DND-41 (cell line): ENCODE data around the gene VEGFC.

ENCODE experiments used
- ATAC-seq: fragments of 200-7000 bp; cut with Tn5 transposase; 3 replicates; pipeline ENCODE4 v1.9.1; 2021; ENCODE audit warnings: low read depth; ENCODE audit not compliant: insufficient read depth
- DNase-seq: peaks from one replicate; pipeline ENCODE4 v3.0.0-alpha.2; 2020
- H2AFZ ChIP-seq: 2 replicates; pipeline ENCODE4 v1.6.0; 2012; ENCODE audit warnings: low read depth, low read length
- H3K27ac ChIP-seq: 2 replicates; pipeline ENCODE4 v1.5.1; 2012; ENCODE audit warnings: low read length, inconsistent platforms
- H3K27me3 ChIP-seq: fragments of 200-600 bp; sonication (generic); 2 replicates; pipeline ENCODE4 v1.6.0; 2012; ENCODE audit warnings: low read length, mild to moderate bottlenecking, inconsistent platforms; ENCODE audit not compliant: insufficient read depth, poor library complexity
- H3K36me3 ChIP-seq: 2 replicates; pipeline ENCODE4 v1.5.1; 2012; ENCODE audit warnings: low read length, inconsistent platforms; ENCODE audit not compliant: insufficient read depth
- H3K4me1 ChIP-seq: 2 replicates; pipeline ENCODE4 v1.5.1; 2012; ENCODE audit warnings: mild to moderate bottlenecking, low read length; ENCODE audit not compliant: insufficient read depth
- H3K4me2 ChIP-seq: 2 replicates; pipeline ENCODE4 v1.6.0; 2012; ENCODE audit warnings: mild to moderate bottlenecking, moderate library complexity, low read length, inconsistent platforms; ENCODE audit not compliant: insufficient read depth
- H3K4me3 ChIP-seq, 2 experiments: fragments of 200-600 bp in 1 of 2; shearing (Covaris generic) in 1 of 2; 2 replicates each; pipeline ENCODE4 v1.5.1; 2012 to 2016; ENCODE audit warnings: inconsistent platforms in 2 of 2, low read length in 2 of 2, mild to moderate bottlenecking in 2 of 2, low read depth in 1 of 2, moderate library complexity in 1 of 2
- H3K79me2 ChIP-seq: 2 replicates; pipeline ENCODE4 v1.6.0; 2012; ENCODE audit warnings: low read length, inconsistent platforms; ENCODE audit not compliant: insufficient read depth
- H3K9ac ChIP-seq: 2 replicates; pipeline ENCODE4 v1.6.0; 2012; ENCODE audit warnings: low read depth, mild to moderate bottlenecking, inconsistent platforms, low read length, moderate library complexity
- H3K9me3 ChIP-seq: 2 replicates; pipeline ENCODE4 v1.5.1; 2012; ENCODE audit warnings: low read length, moderate library complexity, mild to moderate bottlenecking, inconsistent platforms; ENCODE audit not compliant: insufficient read depth, severe bottlenecking
- H4K20me1 ChIP-seq: 2 replicates; pipeline ENCODE4 v1.6.0; 2012; ENCODE audit warnings: low read length; ENCODE audit not compliant: insufficient read depth
- CTCF ChIP-seq: IDR thresholded peaks from 2 replicates; pipeline ENCODE4 v1.5.1; 2012; ENCODE audit warnings: borderline replicate concordance, low read length, moderate library complexity, mild to moderate bottlenecking; ENCODE audit not compliant: poor library complexity, severe bottlenecking; ENCODE audit errors: extremely low read depth
- EZH2 ChIP-seq: IDR thresholded peaks from 3 replicates; pipeline ENCODE4 v1.6.1; 2012; ENCODE audit warnings: borderline replicate concordance, low read depth, mild to moderate bottlenecking, moderate library complexity, low read length, inconsistent platforms; ENCODE audit not compliant: severe bottlenecking

Gene VEGFC

GRCh38 chr4:176774852-176775251 is 17.9 kb downstream of the VEGFC start:
- Histone ChIP-seq H3K27me3 (no peaks in the 10 kb centered on the region), H3K4me2 (no peak overlapping the region), H3K79me2 (no peaks in the 10 kb centered on the region), H3K9ac (no peak overlapping the region), H3K27ac (no peak overlapping the region), H2AFZ (no peak overlapping the region), H3K36me3 (0 out of 2 replicates have a peak, but pooled peaks cover 4% of the 10 kb centered on the region), H3K4me3 (no peak overlapping the region), H4K20me1 (no peaks in the 10 kb centered on the region), H3K9me3 (no peaks in the 10 kb centered on the region), H3K4me1 (no peaks in the 10 kb centered on the region)
- DNase-seq = no peak
- TF ChIP-seq EZH2 = no peak
- no peak for TF ChIP-seq CTCF
- no peak for ATAC-seq

GRCh38 chr4:176769514-176769913 is 23.2 kb downstream of the VEGFC start:
- H3K27me3 ChIP-seq = no peaks in the 10 kb centered on the region
- H3K4me2 ChIP-seq = no peak overlapping the region
- no peak overlapping the region for H3K4me3 ChIP-seq
- ATAC-seq (no peak), DNase-seq (no peak)
- H3K9ac ChIP-seq = no peak overlapping the region
- no peaks in the 10 kb centered on the region for H3K9me3 ChIP-seq
- peaks cover 5% of the 10 kb centered on the region; the same call in 1 of the 2 replicates for H3K36me3 ChIP-seq
- no peak overlapping the region for H2AFZ ChIP-seq
- H3K4me1 ChIP-seq = no peaks in the 10 kb centered on the region
- no peaks in the 10 kb centered on the region for H3K79me2 ChIP-seq
- TF ChIP-seq CTCF (no peak), EZH2 (no peak)
- H4K20me1 ChIP-seq = no peaks in the 10 kb centered on the region
- H3K27ac ChIP-seq = no peak overlapping the region

GRCh38 chr4:176767183-176767582 is 25.5 kb downstream of the VEGFC start:
- Histone ChIP-seq H2AFZ (no peak overlapping the region), H3K4me1 (no peaks in the 10 kb centered on the region), H3K27me3 (no peaks in the 10 kb centered on the region), H3K36me3 (peaks cover 5% of the 10 kb centered on the region; the same call in 1 of the 2 replicates), H4K20me1 (no peaks in the 10 kb centered on the region), H3K79me2 (no peaks in the 10 kb centered on the region), H3K9ac (no peak overlapping the region), H3K9me3 (no peaks in the 10 kb centered on the region), H3K27ac (no peak overlapping the region), H3K4me3 (no peak overlapping the region), H3K4me2 (no peak overlapping the region)
- ATAC-seq (no peak), DNase-seq (no peak)
- TF ChIP-seq CTCF (no peak), EZH2 (no peak)

GRCh38 chr4:176762661-176763308 is 29.9 kb downstream of the VEGFC start:
- Histone ChIP-seq H3K4me2 (no peak overlapping the region), H4K20me1 (no peaks in the 10 kb centered on the region), H3K79me2 (no peaks in the 10 kb centered on the region), H3K9ac (no peak overlapping the region), H3K27me3 (no peaks in the 10 kb centered on the region), H3K4me1 (no peaks in the 10 kb centered on the region), H2AFZ (no peak overlapping the region), H3K27ac (no peak overlapping the region), H3K36me3 (peaks cover 5% of the 10 kb centered on the region; the same call in 1 of the 2 replicates), H3K9me3 (no peaks in the 10 kb centered on the region), H3K4me3 (no peak overlapping the region)
- DNase-seq (no peak), ATAC-seq (no peak)
- TF ChIP-seq EZH2 = no peak
- no peak for TF ChIP-seq CTCF
